Neuronal stem cell (in vitro differentiated cells): ENCODE data around the gene TEX12. TPM values are rescaled to one million over a fixed set of nuclear protein-coding genes. Genes with fewer than 3 reads are reported as not detected.

Source experiments
- DNase-seq: peaks from one replicate; pipeline ENCODE4 v3.0.0-alpha.2; 2013; ENCODE audit warnings: low spot score
- H2AFZ ChIP-seq: one replicate; pipeline ENCODE4 v1.6.1; 2013; ENCODE audit warnings: mild to moderate bottlenecking, low read length, inconsistent platforms
- H2AK5ac ChIP-seq: 2 replicates; pipeline ENCODE4 v1.6.1; 2013; ENCODE audit warnings: low read depth, mild to moderate bottlenecking, inconsistent platforms, low read length, moderate library complexity, mixed read lengths
- H2BK120ac ChIP-seq: 2 replicates; pipeline ENCODE4 v1.6.1; 2013; ENCODE audit warnings: low read depth, mild to moderate bottlenecking, inconsistent platforms, low read length, moderate library complexity, mixed read lengths
- H2BK12ac ChIP-seq: one replicate; pipeline ENCODE4 v1.6.1; 2013; ENCODE audit warnings: low read length, inconsistent platforms
- H2BK15ac ChIP-seq: 2 replicates; pipeline ENCODE4 v1.6.1; 2013; ENCODE audit warnings: mild to moderate bottlenecking, low read length, inconsistent platforms, mixed read lengths
- H2BK5ac ChIP-seq: one replicate; pipeline ENCODE4 v1.6.1; 2013; ENCODE audit warnings: inconsistent platforms, mild to moderate bottlenecking, low read length, moderate library complexity
- H3K14ac ChIP-seq: one replicate; pipeline ENCODE4 v1.6.1; 2013; ENCODE audit warnings: low read length, inconsistent platforms
- H3K18ac ChIP-seq: 2 replicates; pipeline ENCODE4 v1.6.1; 2013; ENCODE audit warnings: low read length, inconsistent platforms
- H3K23ac ChIP-seq: 2 replicates; pipeline ENCODE4 v1.6.1; 2013; ENCODE audit warnings: low read depth, mild to moderate bottlenecking, mixed read lengths, low read length, inconsistent platforms; ENCODE audit not compliant: poor library complexity
- H3K27ac ChIP-seq: replicated peaks from 3 replicates; pipeline ENCODE4 v1.5.1; 2013; ENCODE audit warnings: low read length, inconsistent platforms
- H3K27me3 ChIP-seq, 3 experiments: 2 replicates each; pipeline ENCODE4 v1.6.1; 2013; ENCODE audit warnings: low read length in 3 of 3, mild to moderate bottlenecking in 2 of 3, inconsistent platforms in 1 of 3, low read depth in 1 of 3, mixed read lengths in 1 of 3, moderate library complexity in 1 of 3; ENCODE audit not compliant: control insufficient read depth in 3 of 3, insufficient read depth in 3 of 3
- H3K36me3 ChIP-seq, 2 donors: replicated peaks in 1 of 2; 2 replicates each; pipeline ENCODE4 v1.6.1; 2013; ENCODE audit warnings: low read length in 2 of 2; ENCODE audit not compliant: control insufficient read depth in 2 of 2, insufficient read depth in 2 of 2
- H3K4ac ChIP-seq: 2 replicates; pipeline ENCODE4 v1.6.1; 2013; ENCODE audit warnings: inconsistent platforms, mild to moderate bottlenecking, low read length, moderate library complexity
- H3K4me1 ChIP-seq, 2 donors: 1 replicate in 1 of 2; 2 replicates in 1 of 2; pipeline ENCODE4 v1.6.1; 2013; ENCODE audit warnings: low read length in 2 of 2, low read depth in 1 of 2; ENCODE audit not compliant: control insufficient read depth in 2 of 2, insufficient read depth in 1 of 2
- H3K4me2 ChIP-seq: one replicate; pipeline ENCODE4 v1.6.1; 2013; ENCODE audit warnings: mild to moderate bottlenecking, low read length, inconsistent platforms; ENCODE audit not compliant: insufficient read depth, poor library complexity, severe bottlenecking
- H3K4me3 ChIP-seq, 2 donors: 2 replicates each; pipeline ENCODE4 v1.5.1; 2013; ENCODE audit warnings: low read length in 2 of 2, mild to moderate bottlenecking in 2 of 2, inconsistent platforms in 1 of 2, moderate library complexity in 1 of 2
- H3K79me1 ChIP-seq: one replicate; pipeline ENCODE4 v1.6.1; 2013; ENCODE audit warnings: low read depth, mild to moderate bottlenecking, inconsistent platforms, low read length, moderate library complexity
- H3K9ac ChIP-seq: one replicate; pipeline ENCODE4 v1.6.1; 2013; ENCODE audit warnings: mild to moderate bottlenecking, low read depth, low read length, inconsistent platforms; ENCODE audit not compliant: poor library complexity
- H3K9me3 ChIP-seq, 2 donors: replicated peaks in 1 of 2; 2 replicates each; pipeline versions ENCODE3 to v1.6.1; 2013; ENCODE audit warnings: low read length in 2 of 2, mild to moderate bottlenecking in 2 of 2, inconsistent platforms in 1 of 2, low read depth in 1 of 2, mixed read lengths in 1 of 2, moderate library complexity in 1 of 2; ENCODE audit not compliant: control insufficient read depth in 2 of 2, insufficient read depth in 1 of 2
- H4K8ac ChIP-seq: one replicate; pipeline ENCODE4 v1.6.1; 2013; ENCODE audit warnings: low read depth, mild to moderate bottlenecking, inconsistent platforms, low read length, moderate library complexity
- H4K91ac ChIP-seq: one replicate; pipeline ENCODE4 v1.6.1; 2013; ENCODE audit warnings: low read length, low read depth, mild to moderate bottlenecking, inconsistent platforms; ENCODE audit not compliant: poor library complexity
- WGBS, 2 donors: extraction: QIAGEN DNeasy Blood & Tissue Kit; methylation state at CpG; one replicate each; pipeline ENCODE4 v1.1.7; 2013; ENCODE audit warnings: missing lambda C conversion rate in 2 of 2, mixed read lengths in 1 of 2; ENCODE audit not compliant: insufficient read length in 2 of 2, insufficient replicate concordance in 1 of 2; ENCODE audit errors: extremely low coverage in 2 of 2; 5-methylcytosine and 5-hydroxymethylcytosine counted together
- small RNA-seq: library from polyadenylated mRNA; stranded (forward); fragments of <200 nt; extraction: miRNeasy Mini kit (QIAGEN cat#:217004); gene quantifications from one replicate; pipeline ENCODE3, GENCODE V24; 2013; ENCODE audit not compliant: insufficient read depth

Gene TEX12

GRCh38 chr11:112221274-112221835, 54.2 kb downstream of the TEX12 start:
- H3K9me3 ChIP-seq = no peaks in the 10 kb centered on the region
- no peak overlapping the region for H4K91ac ChIP-seq
- H2BK12ac ChIP-seq = no peak overlapping the region
- no peak overlapping the region for H2BK15ac ChIP-seq
- no peak overlapping the region for H2BK120ac ChIP-seq
- H2AFZ ChIP-seq = no peak overlapping the region
- H3K4me3 ChIP-seq = no peak overlapping the region
- H3K79me1 ChIP-seq = no peaks in the 10 kb centered on the region
- H3K27ac ChIP-seq = no peak overlapping the region
- no CpG with 5 or more reads among the region's 3 CpGs for WGBS, 2 donors
- no peak overlapping the region for H3K4me2 ChIP-seq
- H3K4ac ChIP-seq = no peak overlapping the region
- H3K18ac ChIP-seq = no peak overlapping the region
- H3K9ac ChIP-seq = no peak overlapping the region
- no peaks in the 10 kb centered on the region for H3K36me3 ChIP-seq
- H2AK5ac ChIP-seq = no peak overlapping the region
- peaks cover 0 to 20% (median 0%) of the 10 kb centered on the region in 3 experiments for H3K27me3 ChIP-seq
- H3K4me1 ChIP-seq = peaks cover 0 to 1% of the 10 kb centered on the region in 2 donors
- H4K8ac ChIP-seq = no peak overlapping the region
- H3K14ac ChIP-seq = no peak overlapping the region
- H2BK5ac ChIP-seq = no peak overlapping the region
- no peak overlapping the region for H3K23ac ChIP-seq
- DNase-seq = no peak

Small RNA genes within 50 kb of the gene (small RNA-seq; reads per million reads assigned to genes)
- not detected for gene MRPS36P4
